ENCODE measurements around the gene RNF168.

DNA sequence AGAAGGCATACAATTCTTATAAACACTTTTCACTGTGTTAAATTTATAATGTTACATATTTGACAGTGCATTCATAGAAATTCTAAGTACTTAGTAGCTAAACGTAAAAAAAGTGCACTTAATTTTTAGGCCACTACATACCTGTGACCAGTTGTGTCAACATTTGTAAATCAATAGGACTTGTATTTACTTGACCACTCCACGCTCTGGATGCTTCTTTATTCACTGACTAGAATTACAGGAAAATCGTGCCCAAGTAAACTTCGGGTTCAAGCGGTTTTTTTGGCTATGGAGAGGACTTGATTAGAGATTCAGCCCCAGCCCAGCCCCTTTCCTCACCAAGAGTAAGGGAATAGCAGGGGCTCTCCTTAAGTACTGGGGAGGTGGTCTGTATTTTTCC lies 43.0 kb upstream of the RNF168 start:
- TF ChIP-seq, protein P1, sequence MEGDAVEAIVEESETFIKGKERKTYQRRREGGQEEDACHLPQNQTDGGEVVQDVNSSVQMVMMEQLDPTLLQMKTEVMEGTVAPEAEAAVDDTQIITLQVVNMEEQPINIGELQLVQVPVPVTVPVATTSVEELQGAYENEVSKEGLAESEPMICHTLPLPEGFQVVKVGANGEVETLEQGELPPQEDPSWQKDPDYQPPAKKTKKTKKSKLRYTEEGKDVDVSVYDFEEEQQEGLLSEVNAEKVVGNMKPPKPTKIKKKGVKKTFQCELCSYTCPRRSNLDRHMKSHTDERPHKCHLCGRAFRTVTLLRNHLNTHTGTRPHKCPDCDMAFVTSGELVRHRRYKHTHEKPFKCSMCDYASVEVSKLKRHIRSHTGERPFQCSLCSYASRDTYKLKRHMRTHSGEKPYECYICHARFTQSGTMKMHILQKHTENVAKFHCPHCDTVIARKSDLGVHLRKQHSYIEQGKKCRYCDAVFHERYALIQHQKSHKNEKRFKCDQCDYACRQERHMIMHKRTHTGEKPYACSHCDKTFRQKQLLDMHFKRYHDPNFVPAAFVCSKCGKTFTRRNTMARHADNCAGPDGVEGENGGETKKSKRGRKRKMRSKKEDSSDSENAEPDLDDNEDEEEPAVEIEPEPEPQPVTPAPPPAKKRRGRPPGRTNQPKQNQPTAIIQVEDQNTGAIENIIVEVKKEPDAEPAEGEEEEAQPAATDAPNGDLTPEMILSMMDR (IDR thresholded peaks at IDR 0.05) = no peak
- TF ChIP-seq POLR2A (IDR thresholded peaks at IDR 0.05) = no peak

Data from heart left ventricle (tissue), 13 donors.